HepG2 (cell line): ENCODE measurements around the gene EVI5.

Source experiments
- CBX5 ChIP-seq: sonication (generic); formaldehyde crosslinking; IDR thresholded peaks from 2 replicates; pipeline ENCODE4 v1.4.0; 2020; ENCODE audit warnings: missing genetic modification reagents, borderline replicate concordance
- CENPT ChIP-seq: sonication (generic); formaldehyde crosslinking; IDR thresholded peaks from 2 replicates; pipeline ENCODE4 v1.8.0; 2022; ENCODE audit warnings: low read depth, mild to moderate bottlenecking, moderate library complexity, missing genetic modification reagents
- FOXA1 ChIP-seq, 2 experiments: fragments of 450-650 bp in 1 of 2; sonication (generic) in 1 of 2; formaldehyde crosslinking in 1 of 2; IDR thresholded peaks; 2 replicates each; pipeline versions ENCODE4 v1.4.0 to v1.6.1; 2016 to 2020; ENCODE audit warnings: missing genetic modification reagents in 1 of 2
- JUN ChIP-seq: sonication (generic); formaldehyde crosslinking; IDR thresholded peaks from 2 replicates; pipeline ENCODE4 v1.4.0; 2020; ENCODE audit warnings: mild to moderate bottlenecking, missing genetic modification reagents
- MBD4 ChIP-seq: IDR thresholded peaks from 2 replicates; pipeline ENCODE4 v1.6.1; 2012; ENCODE audit warnings: low read length, inconsistent platforms, borderline replicate concordance
- MIER3 ChIP-seq: IDR thresholded peaks from 2 replicates; pipeline ENCODE4 v1.6.1; 2016; ENCODE audit warnings: missing compliant biosample characterization, borderline replicate concordance
- NFE2L2 ChIP-seq: fragments of 150-350 bp; IDR thresholded peaks from 2 replicates; pipeline ENCODE4 v1.6.1; 2014; ENCODE audit warnings: low read length
- NFYB ChIP-seq: sonication (generic); formaldehyde crosslinking; IDR thresholded peaks from 2 replicates; pipeline ENCODE4 v1.4.0; 2020; ENCODE audit warnings: missing genetic modification reagents
- SRSF9 ChIP-seq: fragments of 200-400 bp; formaldehyde crosslinking; IDR thresholded peaks from 2 replicates; pipeline ENCODE4 v1.6.1; 2018; ENCODE audit warnings: borderline replicate concordance, mild to moderate bottlenecking, low read depth, low read length; ENCODE audit not compliant: insufficient read depth, poor library complexity, severe bottlenecking
- TARDBP ChIP-seq: sonication (generic); formaldehyde crosslinking; IDR thresholded peaks from 2 replicates; pipeline ENCODE4 v1.8.0; 2022; ENCODE audit warnings: mild to moderate bottlenecking, missing genetic modification reagents
- TCF7L2 ChIP-seq: IDR thresholded peaks from 2 replicates; pipeline ENCODE4 v1.6.1; 2011; ENCODE audit warnings: mild to moderate bottlenecking, low read depth, low read length, moderate library complexity
- TOE1 ChIP-seq: sonication (generic); formaldehyde crosslinking; IDR thresholded peaks from 2 replicates; pipeline ENCODE4 v1.4.0; 2020; ENCODE audit warnings: mild to moderate bottlenecking, missing genetic modification reagents
- ZNF530 ChIP-seq: sonication (generic); formaldehyde crosslinking; IDR thresholded peaks from 2 replicates; pipeline ENCODE4 v1.5.0; 2020; ENCODE audit warnings: low read depth, mild to moderate bottlenecking, missing genetic modification reagents
- ZNF790 ChIP-seq: sonication (generic); formaldehyde crosslinking; IDR thresholded peaks from 2 replicates; pipeline ENCODE4 v1.8.0; 2022; ENCODE audit warnings: missing genetic modification reagents, mild to moderate bottlenecking, borderline replicate concordance

DNA sequence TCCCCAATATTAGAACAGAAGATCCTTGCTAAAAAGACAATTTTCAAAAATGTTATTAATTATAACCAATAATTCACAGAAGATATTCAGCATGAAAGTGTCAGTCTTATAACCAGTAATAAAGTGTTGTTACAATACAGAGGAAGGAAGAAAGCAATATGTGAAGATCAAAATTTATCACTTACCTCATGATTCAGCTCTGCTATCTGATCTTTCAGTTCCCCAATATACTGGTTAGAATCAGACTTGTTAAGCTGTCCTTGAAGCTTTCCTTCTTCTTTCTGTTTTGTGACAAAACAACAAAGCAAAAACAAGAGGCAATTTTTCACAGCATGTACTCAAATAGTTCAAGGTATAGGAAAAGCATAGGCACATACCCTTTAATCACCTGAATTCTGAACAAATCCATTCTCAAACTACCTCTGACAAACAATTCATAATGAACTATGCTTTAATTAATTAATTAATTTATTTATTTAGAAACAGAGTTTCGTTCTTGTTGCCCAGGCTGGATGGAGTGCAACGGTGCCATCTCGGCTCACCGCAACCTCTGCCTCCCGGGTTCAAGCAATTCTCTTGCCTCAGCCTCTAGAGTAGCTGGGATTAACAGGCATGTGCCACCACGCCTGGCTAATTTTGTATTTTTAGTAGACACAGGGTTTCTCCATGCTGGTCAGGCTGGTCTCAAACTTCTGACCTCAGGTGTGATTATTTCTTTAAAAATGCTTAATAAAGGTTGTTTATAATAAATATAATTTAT, 221.3 kb downstream of the EVI5 start:
- TF ChIP-seq SRSF9: no peak
- no peak for TF ChIP-seq MIER3 (CRISPR knock-in tag)
- TF ChIP-seq NFE2L2: no peak
- TF ChIP-seq CENPT (CRISPR knock-in tag): no peak
- no peak for TF ChIP-seq CBX5 (CRISPR knock-in tag)
- TF ChIP-seq FOXA1 (IDR thresholded peaks at IDR 0.05): no peak
- TF ChIP-seq FOXA1 (CRISPR knock-in tag; IDR thresholded peaks at IDR 0.05): no peak
- TF ChIP-seq TOE1 (CRISPR knock-in tag): no peak
- TF ChIP-seq TARDBP: no peak
- TF ChIP-seq ZNF530 (CRISPR knock-in tag): no peak
- TF ChIP-seq TCF7L2: no peak
- TF ChIP-seq JUN (CRISPR knock-in tag): no peak
- no peak for TF ChIP-seq MBD4
- no peak for TF ChIP-seq ZNF790
- TF ChIP-seq NFYB (CRISPR knock-in tag): no peak
